Measurements from ENCODE around the gene KL. TPM values are rescaled to one million over a fixed set of nuclear protein-coding genes. Genes with fewer than 3 reads are reported as not detected.

Gene KL
- total RNA-seq, 6 experiments from 2014 or later, result 0.07 TPM; not detected in 5

DNA sequence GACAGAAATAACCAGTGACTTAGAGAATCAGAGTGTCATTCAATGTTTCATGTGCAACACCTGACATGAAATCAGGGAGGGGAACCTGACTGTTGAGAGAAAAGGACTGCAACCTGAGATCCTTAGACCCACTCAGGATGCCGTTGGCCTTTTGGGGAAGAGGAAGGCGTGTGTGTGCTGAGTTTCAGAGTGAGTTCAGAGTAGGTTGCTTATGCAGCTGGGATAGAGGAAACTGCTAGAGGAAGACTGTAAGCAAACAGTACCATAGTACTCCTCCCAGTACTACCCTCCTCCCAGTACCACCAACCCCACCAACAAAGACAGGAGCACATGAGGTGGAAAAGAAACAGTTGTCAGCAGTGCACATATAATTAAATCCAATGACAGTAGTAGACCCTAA, 63.7 kb downstream of the KL start:
- Mint-ChIP-seq H3K27me3 (ENCODE audit: insufficient read depth) (peaks cover 23% of the 10 kb centered on the region), H3K27ac (no peak overlapping the region), H3K4me3 (no peak overlapping the region), H3K4me1 (ENCODE audit: low read depth) (peaks cover 6% of the 10 kb centered on the region; the same call in 1 of the 2 replicates), H3K9me3 (no peaks in the 10 kb centered on the region), H3K36me3 (ENCODE audit: low read depth) (no peaks in the 10 kb centered on the region)
- TF ChIP-seq, protein P1, sequence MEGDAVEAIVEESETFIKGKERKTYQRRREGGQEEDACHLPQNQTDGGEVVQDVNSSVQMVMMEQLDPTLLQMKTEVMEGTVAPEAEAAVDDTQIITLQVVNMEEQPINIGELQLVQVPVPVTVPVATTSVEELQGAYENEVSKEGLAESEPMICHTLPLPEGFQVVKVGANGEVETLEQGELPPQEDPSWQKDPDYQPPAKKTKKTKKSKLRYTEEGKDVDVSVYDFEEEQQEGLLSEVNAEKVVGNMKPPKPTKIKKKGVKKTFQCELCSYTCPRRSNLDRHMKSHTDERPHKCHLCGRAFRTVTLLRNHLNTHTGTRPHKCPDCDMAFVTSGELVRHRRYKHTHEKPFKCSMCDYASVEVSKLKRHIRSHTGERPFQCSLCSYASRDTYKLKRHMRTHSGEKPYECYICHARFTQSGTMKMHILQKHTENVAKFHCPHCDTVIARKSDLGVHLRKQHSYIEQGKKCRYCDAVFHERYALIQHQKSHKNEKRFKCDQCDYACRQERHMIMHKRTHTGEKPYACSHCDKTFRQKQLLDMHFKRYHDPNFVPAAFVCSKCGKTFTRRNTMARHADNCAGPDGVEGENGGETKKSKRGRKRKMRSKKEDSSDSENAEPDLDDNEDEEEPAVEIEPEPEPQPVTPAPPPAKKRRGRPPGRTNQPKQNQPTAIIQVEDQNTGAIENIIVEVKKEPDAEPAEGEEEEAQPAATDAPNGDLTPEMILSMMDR (IDR thresholded peaks at IDR 0.05), result no peak
- DNase-seq, result no peak

DNA sequence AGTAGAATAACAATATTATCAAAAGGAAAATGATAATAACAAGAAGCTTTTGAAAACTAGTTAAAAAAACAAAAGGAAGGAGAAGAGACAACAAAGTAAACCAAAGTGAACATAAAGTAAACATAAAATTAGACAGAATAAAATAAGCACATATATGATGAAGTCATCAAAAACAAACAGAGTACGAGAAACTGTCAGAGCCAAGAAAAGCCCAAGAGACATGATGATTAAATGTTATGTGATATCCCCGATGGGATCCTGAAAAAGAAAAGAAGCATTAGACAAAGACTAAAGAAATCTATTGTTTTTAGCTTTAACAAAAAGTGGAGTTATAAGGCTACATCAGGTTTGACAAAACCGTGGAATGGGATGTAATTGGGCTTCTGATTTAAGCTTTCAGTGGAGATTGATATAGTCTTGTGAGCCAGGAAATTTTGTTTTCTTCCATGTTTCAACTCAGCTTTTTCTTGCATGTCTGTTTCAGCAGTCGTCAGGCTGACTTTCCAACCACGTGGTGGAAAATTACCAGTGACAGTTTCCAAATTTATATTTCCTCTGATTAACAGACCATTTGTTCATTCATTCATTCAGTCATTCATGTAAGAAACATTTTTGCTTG, 64.9 kb downstream of the KL start:
- Mint-ChIP-seq H3K4me1 (ENCODE audit: low read depth) (peaks cover 6% of the 10 kb centered on the region; the same call in 1 of the 2 replicates), H3K4me3 (no peak overlapping the region), H3K36me3 (ENCODE audit: low read depth) (no peaks in the 10 kb centered on the region), H3K27me3 (ENCODE audit: insufficient read depth) (peaks cover 26% of the 10 kb centered on the region), H3K27ac (no peak overlapping the region), H3K9me3 (no peaks in the 10 kb centered on the region)
- TF ChIP-seq, protein P1 (IDR thresholded peaks at IDR 0.05), result no peak
- DNase-seq, result no peak

DNA sequence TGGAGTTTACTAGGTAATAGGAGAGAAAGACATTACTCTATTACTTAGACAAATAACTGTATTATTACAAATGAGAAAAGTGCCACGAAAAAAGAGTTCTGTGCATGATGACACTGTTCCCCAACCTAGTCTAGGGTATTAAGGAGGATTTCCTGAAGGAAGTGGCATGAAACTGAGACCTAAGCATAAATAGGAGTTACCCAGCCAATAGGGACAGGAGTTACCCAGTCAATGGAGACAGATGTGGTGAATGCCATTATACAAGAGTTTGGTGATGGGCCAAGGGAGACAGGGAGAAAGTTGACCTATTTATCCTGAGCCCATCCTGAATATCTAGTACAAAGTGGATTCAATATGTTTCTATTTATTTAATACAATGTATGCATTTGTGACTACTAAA, 65.4 kb downstream of the KL start:
- H3K27me3 Mint-ChIP-seq (ENCODE audit: insufficient read depth), result peaks cover 30% of the 10 kb centered on the region
- no peak overlapping the region for H3K4me3 Mint-ChIP-seq
- no peak overlapping the region for H3K27ac Mint-ChIP-seq

DNA sequence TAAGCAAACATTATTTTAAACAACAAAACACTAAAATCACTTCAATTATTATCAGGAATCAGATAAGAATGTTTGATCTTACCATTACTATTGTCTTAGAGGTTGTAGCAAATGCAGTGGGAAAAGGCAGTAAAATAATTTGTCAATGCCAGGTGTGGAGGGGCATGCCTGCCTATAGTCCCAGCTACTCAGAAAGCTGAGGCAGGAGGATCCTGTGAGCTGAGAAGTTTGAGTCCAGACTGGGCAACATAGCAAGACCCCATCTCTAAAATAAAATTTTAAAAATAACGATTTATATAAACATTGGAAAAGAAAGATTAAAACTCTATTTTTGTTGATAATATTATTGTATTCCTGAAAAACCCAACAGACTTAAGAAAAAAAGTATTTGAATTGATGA, 66.8 kb downstream of the KL start:
- no peak overlapping the region for H3K4me3 Mint-ChIP-seq
- H3K4me1 Mint-ChIP-seq (ENCODE audit: low read depth), result peaks cover 23% of the 10 kb centered on the region
- H3K36me3 Mint-ChIP-seq (ENCODE audit: low read depth), result no peaks in the 10 kb centered on the region
- peaks cover 30% of the 10 kb centered on the region for H3K27me3 Mint-ChIP-seq (ENCODE audit: insufficient read depth)
- TF ChIP-seq, protein P1 (IDR thresholded peaks at IDR 0.05), result no peak
- DNase-seq, result no peak
- H3K9me3 Mint-ChIP-seq, result no peaks in the 10 kb centered on the region
- H3K27ac Mint-ChIP-seq, result no peak overlapping the region

More for the DNA sequence above, 65.4 kb downstream of the KL start:
- H3K4me1 Mint-ChIP-seq (ENCODE audit: low read depth), result peaks cover 9% of the 10 kb centered on the region; the same call in 1 of the 2 replicates
- H3K9me3 Mint-ChIP-seq, result no peaks in the 10 kb centered on the region
- DNase-seq, result no peak
- no peaks in the 10 kb centered on the region for H3K36me3 Mint-ChIP-seq (ENCODE audit: low read depth)
- TF ChIP-seq, protein P1 (IDR thresholded peaks at IDR 0.05), result no peak

DNA sequence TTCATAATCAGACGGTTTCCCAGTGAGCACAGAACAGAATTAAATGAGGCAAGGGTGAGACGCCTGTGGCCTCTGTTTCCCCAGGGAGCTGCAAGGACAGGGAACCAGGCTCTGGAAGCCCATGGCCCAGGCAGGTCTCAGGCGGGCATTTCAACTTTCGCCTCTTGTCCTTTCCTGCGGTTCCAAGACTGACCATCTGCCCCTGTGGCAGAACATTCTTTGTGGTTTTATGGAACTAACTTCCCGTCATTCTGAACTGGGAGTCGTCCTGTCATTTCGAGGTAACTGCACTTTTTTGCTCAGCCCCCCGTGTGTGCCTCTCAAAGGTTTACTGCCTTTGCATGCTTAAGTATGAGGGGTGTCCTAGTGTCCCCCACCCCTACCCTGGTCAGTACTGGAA, 70.9 kb downstream of the KL start:
- Mint-ChIP-seq H3K4me3 (no peak overlapping the region), H3K36me3 (ENCODE audit: low read depth) (no peaks in the 10 kb centered on the region), H3K27ac (no peak overlapping the region), H3K4me1 (ENCODE audit: low read depth) (peaks cover 38% of the 10 kb centered on the region), H3K27me3 (ENCODE audit: insufficient read depth) (peaks cover 16% of the 10 kb centered on the region), H3K9me3 (no peaks in the 10 kb centered on the region)
- TF ChIP-seq, protein P1 (IDR thresholded peaks at IDR 0.05), result no peak
- no peak for DNase-seq
